ENCODE results near the gene ANKS1B. TPM values are rescaled to one million over a fixed set of nuclear protein-coding genes. Genes with fewer than 3 reads are reported as not detected.

The ANKS1B gene
- total and polyA plus RNA-seq, 10 of the 15 experiments (the other 5 are each of a cell fraction or from before 2014, with no cell fraction given), result 0.16 to 1.3 (median 0.82) TPM; not detected in 7

GRCh38 chr12:99135376-99135775, 849.4 kb downstream of the ANKS1B start:
- FAIRE-seq, result no peak

More at GRCh38 chr12:99135376-99135775, 849.4 kb downstream of the ANKS1B start:
- ChIA-PET RAD21 (ENCODE audit: unreplicated experiment) (no interaction called here), POLR2A (no interaction called here), CTCF (no interaction called here), SMC1A (ENCODE audit: uncharacterized antibody, unreplicated experiment) (no interaction called here)
- in situ Hi-C loops (cut with MboI) (no loop called here), intact Hi-C loops (cut with micrococcal nuclease; ENCODE audit: unreplicated experiment) (no loop called here)
- no peaks in the 10 kb centered on the region for H3K79me2 ChIP-seq (ENCODE audit: control insufficient read depth, insufficient read depth, low read length)
- ATAC-seq, result no peak
- H3K4me2 ChIP-seq (ENCODE audit: control insufficient read depth, insufficient read depth), result no peak overlapping the region
- no TSS peak for BruUV-seq (replicated peaks)
- no peak overlapping the region for H2AFZ ChIP-seq (ENCODE audit: control insufficient read depth, low read depth, low read length)
- no peak overlapping the region for H3K27ac ChIP-seq (ENCODE audit: control insufficient read depth, insufficient read depth)
- no peaks in the 10 kb centered on the region for H3K36me3 ChIP-seq (ENCODE audit: control insufficient read depth in 2 of 2, insufficient read depth in 2 of 2, low read length in 1 of 2)
- no peak for DNase-seq (ENCODE audit: low read depth, low spot score)
- H4K20me1 ChIP-seq (ENCODE audit: control insufficient read depth, insufficient read depth), result no peaks in the 10 kb centered on the region
- no peak for TF ChIP-seq SREBF1 (IDR thresholded peaks at IDR 0.05; ENCODE audit: low read length)
- TF ChIP-seq, protein P1, sequence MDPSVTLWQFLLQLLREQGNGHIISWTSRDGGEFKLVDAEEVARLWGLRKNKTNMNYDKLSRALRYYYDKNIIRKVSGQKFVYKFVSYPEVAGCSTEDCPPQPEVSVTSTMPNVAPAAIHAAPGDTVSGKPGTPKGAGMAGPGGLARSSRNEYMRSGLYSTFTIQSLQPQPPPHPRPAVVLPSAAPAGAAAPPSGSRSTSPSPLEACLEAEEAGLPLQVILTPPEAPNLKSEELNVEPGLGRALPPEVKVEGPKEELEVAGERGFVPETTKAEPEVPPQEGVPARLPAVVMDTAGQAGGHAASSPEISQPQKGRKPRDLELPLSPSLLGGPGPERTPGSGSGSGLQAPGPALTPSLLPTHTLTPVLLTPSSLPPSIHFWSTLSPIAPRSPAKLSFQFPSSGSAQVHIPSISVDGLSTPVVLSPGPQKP (IDR thresholded peaks at IDR 0.05; ENCODE audit: low read depth, low read length), result no peak
- no peak for TF ChIP-seq KDM1A (IDR thresholded peaks at IDR 0.05; ENCODE audit: borderline replicate concordance)
- TF ChIP-seq, protein P2, sequence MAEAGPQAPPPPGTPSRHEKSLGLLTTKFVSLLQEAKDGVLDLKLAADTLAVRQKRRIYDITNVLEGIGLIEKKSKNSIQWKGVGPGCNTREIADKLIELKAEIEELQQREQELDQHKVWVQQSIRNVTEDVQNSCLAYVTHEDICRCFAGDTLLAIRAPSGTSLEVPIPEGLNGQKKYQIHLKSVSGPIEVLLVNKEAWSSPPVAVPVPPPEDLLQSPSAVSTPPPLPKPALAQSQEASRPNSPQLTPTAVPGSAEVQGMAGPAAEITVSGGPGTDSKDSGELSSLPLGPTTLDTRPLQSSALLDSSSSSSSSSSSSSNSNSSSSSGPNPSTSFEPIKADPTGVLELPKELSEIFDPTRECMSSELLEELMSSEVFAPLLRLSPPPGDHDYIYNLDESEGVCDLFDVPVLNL (IDR thresholded peaks at IDR 0.05; ENCODE audit: low read depth, low read length), result no peak
- no peak for TF ChIP-seq TBL1XR1 (IDR thresholded peaks at IDR 0.05; ENCODE audit: low read depth, low read length)
- TF ChIP-seq E2F8 (IDR thresholded peaks at IDR 0.05; ENCODE audit: low read depth, partially characterized antibody), result no peak
- TF ChIP-seq IRF5 (IDR thresholded peaks at IDR 0.05; ENCODE audit: borderline replicate concordance), result no peak
- TF ChIP-seq HDAC6 (IDR thresholded peaks at IDR 0.05; ENCODE audit: unreplicated experiment), result no peak
- TF ChIP-seq CREB1 (IDR thresholded peaks at IDR 0.05; ENCODE audit: low read depth), result no peak
- no peak for TF ChIP-seq ZNF207 (IDR thresholded peaks at IDR 0.05; ENCODE audit: borderline replicate concordance)
- TF ChIP-seq, protein P3, sequence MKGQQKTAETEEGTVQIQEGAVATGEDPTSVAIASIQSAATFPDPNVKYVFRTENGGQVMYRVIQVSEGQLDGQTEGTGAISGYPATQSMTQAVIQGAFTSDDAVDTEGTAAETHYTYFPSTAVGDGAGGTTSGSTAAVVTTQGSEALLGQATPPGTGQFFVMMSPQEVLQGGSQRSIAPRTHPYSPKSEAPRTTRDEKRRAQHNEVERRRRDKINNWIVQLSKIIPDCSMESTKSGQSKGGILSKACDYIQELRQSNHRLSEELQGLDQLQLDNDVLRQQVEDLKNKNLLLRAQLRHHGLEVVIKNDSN (IDR thresholded peaks at IDR 0.05; ENCODE audit: borderline replicate concordance, extremely low read length, insufficient read depth, low read depth, low read length), result no peak
- TF ChIP-seq EZH2 (IDR thresholded peaks at IDR 0.05; ENCODE audit: borderline replicate concordance, control insufficient read depth, low read depth, low read length), result no peak
- no peak for TF ChIP-seq RCOR1 (conservative IDR thresholded peaks at IDR 0.05; ENCODE audit: low read depth, low read length)
- H3K9ac ChIP-seq (ENCODE audit: control insufficient read depth, insufficient read depth, low read length), result no peak overlapping the region
- 58% methylated on average over 4 of the region's 4 CpGs for WGBS (ENCODE audit: insufficient coverage, insufficient replicate concordance, low lambda C conversion rate, missing lambda C conversion rate)
- no peaks in the 10 kb centered on the region; a peak in 1 of 4 replicates for H3K27me3 ChIP-seq (replicated peaks in 1 of 2; ENCODE audit: control insufficient read depth in 2 of 2, insufficient read depth in 2 of 2, low read length in 1 of 2)
- H3K9me3 ChIP-seq (replicated peaks; ENCODE audit: control insufficient read depth, insufficient read depth, low read length), result no peaks in the 10 kb centered on the region
- H3K4me1 ChIP-seq (ENCODE audit: control insufficient read depth, insufficient read depth, low read length), result peaks cover 8% of the 10 kb centered on the region
- H3K4me3 ChIP-seq, result no peak overlapping the region
